HepG2 (cell line): ENCODE data around the gene RSPRY1. TPM values are rescaled to one million over a fixed set of nuclear protein-coding genes. Genes with fewer than 3 reads are reported as not detected.
A peak's percentile ranks its signal among the peaks of the same experiment; 100 is the strongest.

Experiments used
- AHR ChIP-seq: IDR thresholded peaks from 2 replicates; pipeline ENCODE4 v1.6.1; 2018; ENCODE audit warnings: missing genetic modification reagents, missing compliant biosample characterization
- ARID2 ChIP-seq: sonication (generic); formaldehyde crosslinking; IDR thresholded peaks from 2 replicates; pipeline ENCODE4 v1.8.1; 2022; ENCODE audit warnings: mild to moderate bottlenecking, missing genetic modification reagents, borderline replicate concordance
- HNF4G ChIP-seq, 2 experiments: sonication (generic) in 1 of 2; formaldehyde crosslinking in 1 of 2; IDR thresholded peaks; 2 replicates each; pipeline versions ENCODE4 v1.4.0 to v1.6.1; 2011 to 2020; ENCODE audit warnings: borderline replicate concordance in 2 of 2, low read depth in 2 of 2, mild to moderate bottlenecking in 2 of 2, low read length in 1 of 2, missing genetic modification reagents in 1 of 2, moderate library complexity in 1 of 2
- KDM2A ChIP-seq: sonication (generic); formaldehyde crosslinking; IDR thresholded peaks from 2 replicates; pipeline ENCODE4 v1.4.0; 2020; ENCODE audit warnings: low read depth, missing genetic modification reagents, borderline replicate concordance
- RAD21 ChIP-seq: fragments of 450-650 bp; formaldehyde crosslinking; IDR thresholded peaks from 2 replicates; pipeline ENCODE4 v1.5.0; 2020; ENCODE audit warnings: mild to moderate bottlenecking
- RARA ChIP-seq: IDR thresholded peaks from 2 replicates; pipeline ENCODE4 v1.6.1; 2016; ENCODE audit warnings: missing genetic modification reagents, missing compliant biosample characterization
- SIX4 ChIP-seq: sonication (generic); formaldehyde crosslinking; IDR thresholded peaks from 2 replicates; pipeline ENCODE4 v1.4.0; 2020; ENCODE audit warnings: missing genetic modification reagents
- SNAPC2 ChIP-seq: sonication (generic); formaldehyde crosslinking; IDR thresholded peaks from 2 replicates; pipeline ENCODE4 v1.8.1; 2022; ENCODE audit warnings: mild to moderate bottlenecking, missing genetic modification reagents
- ZFP82 ChIP-seq: sonication (generic); formaldehyde crosslinking; IDR thresholded peaks from 2 replicates; pipeline ENCODE4 v1.5.1; 2020; ENCODE audit warnings: mild to moderate bottlenecking, missing genetic modification reagents, borderline replicate concordance
- ZNF142 ChIP-seq: sonication (generic); formaldehyde crosslinking; IDR thresholded peaks from 2 replicates; pipeline ENCODE4 v1.4.0; 2020; ENCODE audit warnings: missing genetic modification reagents
- ZNF446 ChIP-seq: sonication (generic); formaldehyde crosslinking; IDR thresholded peaks from 2 replicates; pipeline ENCODE4 v1.5.0; 2020; ENCODE audit warnings: mild to moderate bottlenecking, missing genetic modification reagents
- ZNF567 ChIP-seq: sonication (generic); formaldehyde crosslinking; IDR thresholded peaks from 2 replicates; pipeline ENCODE4 v1.8.1; 2023; ENCODE audit warnings: mild to moderate bottlenecking, missing genetic modification reagents, borderline replicate concordance
- ZNF605 ChIP-seq: sonication (generic); formaldehyde crosslinking; IDR thresholded peaks from 2 replicates; pipeline ENCODE4 v1.8.0; 2022; ENCODE audit warnings: mild to moderate bottlenecking, missing genetic modification reagents
- ZNF850 ChIP-seq: sonication (generic); formaldehyde crosslinking; conservative IDR thresholded peaks from 2 replicates; pipeline ENCODE4 v1.9.0; 2021; ENCODE audit warnings: mild to moderate bottlenecking, missing genetic modification reagents
- ZSCAN21 ChIP-seq: sonication (generic); formaldehyde crosslinking; IDR thresholded peaks from 2 replicates; pipeline ENCODE4 v1.8.0; 2022; ENCODE audit warnings: mild to moderate bottlenecking, missing genetic modification reagents, moderate library complexity, borderline replicate concordance
- ZSCAN29 ChIP-seq: sonication (generic); formaldehyde crosslinking; conservative IDR thresholded peaks from 2 replicates; pipeline ENCODE4 v1.4.0; 2020; ENCODE audit warnings: mild to moderate bottlenecking, missing genetic modification reagents
- polyA plus RNA-seq, 8 experiments: library from polyadenylated mRNA; depleted of rRNA in 3 of 8; stranded (reverse) in 7 of 8; unstranded in 1 of 8; fragments of >200 nt; fragmentation: Illumina TruSeq in 4 of 8; extraction: Trizol in 4 of 8; gene quantifications; 2 replicates each; pipeline versions ENCODE4 v1.2.1 to v1.2.3, GENCODE V29; 2011 to 2016; ENCODE audit warnings: low read depth in 4 of 8, missing spikeins in 1 of 8, mixed read lengths in 1 of 8; ENCODE audit not compliant: insufficient read depth in 1 of 8
- total RNA-seq, 5 experiments: library from RNA; depleted of rRNA; stranded (reverse); fragments of >200 nt; fragmentation: Illumina TruSeq; extraction: Trizol; gene quantifications; 2 replicates each; pipeline ENCODE4 v1.2.3, GENCODE V29; 2016; ENCODE audit warnings: low read depth in 1 of 5
- TF ChIP-seq, protein P1 (sequence below): sonication (generic); formaldehyde crosslinking; IDR thresholded peaks from 2 replicates; pipeline ENCODE4 v1.9.0; 2021; ENCODE audit warnings: missing genetic modification reagents, borderline replicate concordance
- TF ChIP-seq, protein P2 (sequence below): sonication (generic); formaldehyde crosslinking; IDR thresholded peaks from 2 replicates; pipeline ENCODE4 v1.5.0; 2020; ENCODE audit warnings: mild to moderate bottlenecking, missing genetic modification reagents, borderline replicate concordance

Gene RSPRY1
- total and polyA plus RNA-seq, 2 of the 13 experiments (the other 11 are each of a cell fraction or from before 2014, with no cell fraction given) = 53.4 to 61.0 TPM

GRCh38 chr16:57283214-57283958 is 97.3 kb downstream of the RSPRY1 start (continued):
- TF ChIP-seq, protein P1, sequence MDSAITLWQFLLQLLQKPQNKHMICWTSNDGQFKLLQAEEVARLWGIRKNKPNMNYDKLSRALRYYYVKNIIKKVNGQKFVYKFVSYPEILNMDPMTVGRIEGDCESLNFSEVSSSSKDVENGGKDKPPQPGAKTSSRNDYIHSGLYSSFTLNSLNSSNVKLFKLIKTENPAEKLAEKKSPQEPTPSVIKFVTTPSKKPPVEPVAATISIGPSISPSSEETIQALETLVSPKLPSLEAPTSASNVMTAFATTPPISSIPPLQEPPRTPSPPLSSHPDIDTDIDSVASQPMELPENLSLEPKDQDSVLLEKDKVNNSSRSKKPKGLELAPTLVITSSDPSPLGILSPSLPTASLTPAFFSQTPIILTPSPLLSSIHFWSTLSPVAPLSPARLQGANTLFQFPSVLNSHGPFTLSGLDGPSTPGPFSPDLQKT (CRISPR knock-in tag) = no peak
- TF ChIP-seq ZSCAN29 (CRISPR knock-in tag) (peak; percentile 78; the same call in 1 of the 2 replicates), ZNF850 (CRISPR knock-in tag) (0 out of 2 replicates have a peak, but pooled peaks have one; percentile 41), ZFP82 (CRISPR knock-in tag) (0 out of 2 replicates have a peak, but pooled peaks have one; percentile 19), RAD21 (CRISPR knock-in tag) (0 out of 2 replicates have a peak, but pooled peaks have one; percentile 11), ZNF567 (0 out of 2 replicates have a peak, but pooled peaks have one; percentile 40), AHR (CRISPR knock-in tag) (no peak), ZSCAN21 (CRISPR knock-in tag) (no peak), RARA (no peak), ZNF142 (CRISPR knock-in tag) (peak; percentile 60; the same call in 1 of the 2 replicates), ARID2 (CRISPR knock-in tag) (peak; percentile 52; the same call in 1 of the 2 replicates), SNAPC2 (CRISPR knock-in tag) (peak; percentile 61; the same call in 1 of the 2 replicates), HNF4G (IDR thresholded peaks at IDR 0.05; ENCODE audit: borderline replicate concordance, low read depth, low read length) (no peak; the same call in 1 of the 2 replicates), HNF4G (CRISPR knock-in tag; IDR thresholded peaks at IDR 0.05; ENCODE audit: borderline replicate concordance, low read depth) (peak; percentile 48), ZNF605 (CRISPR knock-in tag) (0 out of 2 replicates have a peak, but pooled peaks have one; percentile 11), KDM2A (0 out of 2 replicates have a peak, but pooled peaks have one; percentile 27), SIX4 (CRISPR knock-in tag) (0 out of 2 replicates have a peak, but pooled peaks have one; percentile 13), ZNF446 (CRISPR knock-in tag) (0 out of 2 replicates have a peak, but pooled peaks have one; percentile 7)
- TF ChIP-seq, protein P2, sequence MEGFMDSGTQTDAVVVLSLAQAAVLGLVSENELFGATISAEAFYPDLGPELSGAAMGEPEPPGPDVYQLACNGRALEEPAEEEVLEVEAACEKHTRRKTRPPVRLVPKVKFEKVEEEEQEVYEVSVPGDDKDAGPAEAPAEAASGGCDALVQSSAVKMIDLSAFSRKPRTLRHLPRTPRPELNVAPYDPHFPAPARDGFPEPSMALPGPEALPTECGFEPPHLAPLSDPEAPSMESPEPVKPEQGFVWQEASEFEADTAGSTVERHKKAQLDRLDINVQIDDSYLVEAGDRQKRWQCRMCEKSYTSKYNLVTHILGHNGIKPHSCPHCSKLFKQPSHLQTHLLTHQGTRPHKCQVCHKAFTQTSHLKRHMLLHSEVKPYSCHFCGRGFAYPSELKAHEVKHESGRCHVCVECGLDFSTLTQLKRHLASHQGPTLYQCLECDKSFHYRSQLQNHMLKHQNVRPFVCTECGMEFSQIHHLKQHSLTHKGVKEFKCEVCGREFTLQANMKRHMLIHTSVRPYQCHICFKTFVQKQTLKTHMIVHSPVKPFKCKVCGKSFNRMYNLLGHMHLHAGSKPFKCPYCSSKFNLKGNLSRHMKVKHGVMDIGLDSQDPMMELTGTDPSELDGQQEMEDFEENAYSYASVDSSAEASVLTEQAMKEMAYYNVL (CRISPR knock-in tag) = 0 out of 2 replicates have a peak, but pooled peaks have one; percentile 22
